Retinal pigment epithelial cell (primary cell): Measurements from ENCODE around the gene TRIM41.

Experiments used
- DNase-seq: peaks from one replicate; pipeline ENCODE4 v3.0.0-alpha.2; 2010; ENCODE audit warnings: low read depth
- H3K4me3 ChIP-seq: 2 replicates; pipeline ENCODE4 v1.5.1; 2011; ENCODE audit warnings: mild to moderate bottlenecking, low read length, control low read depth, moderate library complexity
- CTCF ChIP-seq: conservative IDR thresholded peaks from 2 replicates; pipeline ENCODE4 v1.5.1; 2011; ENCODE audit warnings: low read depth, low read length, control low read depth, inconsistent platforms

TRIM41 gene

DNA sequence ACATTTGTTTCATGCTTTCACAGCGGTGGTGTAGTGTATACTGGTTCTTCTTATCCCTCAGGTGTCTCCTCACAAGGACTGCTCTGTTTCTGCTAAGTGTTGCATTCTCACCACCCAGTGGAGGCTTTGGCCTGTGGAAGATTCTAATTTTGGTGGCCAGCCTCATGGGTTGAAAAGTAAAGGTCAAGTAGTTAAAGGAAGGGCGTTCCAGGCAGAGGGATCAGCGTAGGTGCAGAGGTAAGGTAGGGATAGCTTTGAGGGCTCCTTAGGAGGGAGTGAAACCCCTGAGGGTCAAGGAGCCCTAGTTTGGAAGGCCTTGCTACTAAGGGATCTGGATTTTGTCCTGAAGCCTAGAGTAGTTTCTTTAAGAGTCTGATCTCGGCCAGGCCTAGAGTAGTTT lies 25.2 kb downstream of the TRIM41 start:
- TF ChIP-seq CTCF = no peak
- peak overlapping the region; percentile 88 for H3K4me3 ChIP-seq
- DNase-seq = no peak

DNA sequence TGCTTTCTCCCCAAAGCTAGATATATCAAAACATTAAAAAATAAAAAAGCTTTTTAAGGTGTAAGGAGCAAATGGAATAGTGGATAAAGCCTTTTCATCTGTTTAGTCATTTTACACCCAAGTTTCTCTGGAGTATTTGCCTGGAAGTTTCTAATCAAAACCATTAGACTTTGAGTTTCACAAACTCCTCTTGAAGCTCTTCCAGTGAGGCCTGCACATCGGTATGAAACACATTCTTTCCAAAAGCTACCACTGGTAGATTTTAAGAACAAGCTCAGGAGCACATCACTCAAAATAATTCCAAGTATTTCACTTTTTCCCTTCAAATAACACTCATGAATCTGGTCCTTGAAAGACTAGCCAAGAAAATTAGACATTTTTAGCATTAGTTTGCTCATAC lies 32.2 kb downstream of the TRIM41 start:
- no peak overlapping the region for H3K4me3 ChIP-seq
- no peak for DNase-seq
- TF ChIP-seq CTCF = no peak

DNA sequence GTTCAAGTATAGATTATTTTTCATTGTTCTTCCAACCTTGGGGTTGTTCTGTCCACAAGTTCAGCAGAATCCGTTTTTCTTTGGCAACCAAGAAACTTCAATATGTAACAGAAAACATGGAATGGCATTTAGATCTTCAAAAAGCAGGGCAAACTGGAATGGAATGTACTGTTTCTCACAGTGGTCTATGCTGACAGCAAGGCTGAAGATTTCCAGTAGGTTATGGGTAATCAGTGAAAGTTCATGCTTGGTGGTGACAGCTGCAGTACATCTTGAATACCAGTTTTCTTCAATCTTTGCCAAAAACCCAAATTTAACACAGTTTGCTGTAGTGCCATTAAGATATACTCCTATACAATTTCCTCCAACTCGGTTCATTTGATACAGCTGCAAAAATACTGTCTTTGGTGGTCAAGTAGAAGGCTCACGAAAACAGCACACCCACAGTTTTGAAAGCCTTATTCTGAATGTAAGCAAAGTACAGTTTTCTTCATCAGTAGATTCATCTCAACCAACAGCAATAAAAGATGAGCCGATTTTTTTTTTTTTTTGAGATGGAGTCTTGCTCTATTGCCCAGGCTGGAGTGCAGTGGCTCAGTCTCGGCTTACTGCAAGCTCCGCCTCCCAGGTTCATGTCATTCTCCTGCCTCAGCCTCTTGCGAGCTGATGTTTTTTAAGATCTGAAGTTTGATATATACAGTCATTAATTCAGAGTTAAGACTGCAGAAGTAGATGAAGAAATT lies 32.9 kb downstream of the TRIM41 start:
- DNase-seq = no peak
- H3K4me3 ChIP-seq = no peak overlapping the region
- TF ChIP-seq CTCF = no peak

DNA sequence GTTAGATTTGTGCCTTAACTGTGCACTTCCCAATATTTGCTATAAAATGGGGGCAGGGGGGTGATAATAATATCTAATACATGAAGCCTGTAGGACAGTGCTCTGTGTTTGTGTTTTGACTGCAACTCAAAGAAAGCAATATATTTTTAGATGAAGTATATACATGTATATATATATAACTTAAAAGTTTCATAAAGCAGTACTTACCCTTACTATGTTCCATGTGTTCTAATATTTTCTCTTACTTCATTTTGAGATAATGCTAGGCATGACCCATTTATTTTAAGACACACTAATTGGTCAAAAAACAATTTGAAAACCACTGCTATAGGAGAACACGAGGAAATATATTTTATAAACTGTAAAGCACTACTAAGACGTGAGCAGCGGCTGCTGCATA lies 35.5 kb downstream of the TRIM41 start:
- no peak for DNase-seq
- H3K4me3 ChIP-seq = peak overlapping the region; percentile 96
- no peak for TF ChIP-seq CTCF

DNA sequence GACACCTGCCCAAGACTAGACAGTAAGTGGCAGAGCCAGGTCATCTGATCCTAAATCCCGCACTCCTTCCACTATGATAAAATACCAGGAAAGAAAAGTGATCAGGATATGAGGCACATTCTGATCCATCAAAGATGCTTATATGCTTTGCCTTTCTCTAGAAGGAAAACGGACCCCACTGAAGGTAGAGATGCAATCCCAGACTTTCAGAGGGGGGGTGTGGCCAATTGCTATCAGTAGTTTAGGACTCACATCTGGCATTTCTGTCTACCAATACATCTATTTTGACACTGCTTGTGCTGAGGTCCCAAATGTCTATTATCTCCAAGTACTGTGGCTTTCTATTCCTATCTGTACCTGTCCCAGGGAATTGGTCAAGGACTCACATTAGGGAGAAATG lies 36.2 kb downstream of the TRIM41 start:
- DNase-seq = no peak
- TF ChIP-seq CTCF = no peak
- peak overlapping the region; percentile 96 for H3K4me3 ChIP-seq

GRCh38 chr5:181259974-181260719 lies 37.1 kb downstream of the TRIM41 start:
- no peak for TF ChIP-seq CTCF
- DNase-seq = no peak

More at GRCh38 chr5:181259974-181260719, 37.1 kb downstream of the TRIM41 start:
- H3K4me3 ChIP-seq = peak overlapping the region; percentile 96
